Epithelial cell of esophagus (primary cell): ENCODE results near the gene P3H2.

ENCODE experiments used
- DNase-seq: peaks from one replicate; pipeline ENCODE4 v3.0.0; 2010; ENCODE audit warnings: low read depth
- H3K4me3 ChIP-seq: 2 replicates; pipeline ENCODE4 v1.5.1; 2011; ENCODE audit warnings: mild to moderate bottlenecking, low read length, control low read depth
- CTCF ChIP-seq: IDR thresholded peaks from 2 replicates; pipeline ENCODE4 v1.5.1; 2011; ENCODE audit warnings: low read depth, mild to moderate bottlenecking, low read length, control low read depth, inconsistent platforms; ENCODE audit not compliant: insufficient read depth; ENCODE audit errors: missing control alignments

Gene P3H2

GRCh38 chr3:190055773-190056172 is 64.9 kb downstream of the P3H2 start:
- H3K4me3 ChIP-seq = no peak overlapping the region
- DNase-seq = no peak
- TF ChIP-seq CTCF = no peak

GRCh38 chr3:190053919-190054672 is 66.6 kb downstream of the P3H2 start:
- DNase-seq = peak; percentile 66
- TF ChIP-seq CTCF = peak; percentile 24
- no peak overlapping the region for H3K4me3 ChIP-seq

- TF ChIP-seq CTCF = no peak
Observed at GRCh38 chr3:190051641-190052040, 69.1 kb downstream of the P3H2 start.

GRCh38 chr3:190048932-190049441 is 71.7 kb downstream of the P3H2 start:
- peak; percentile 61 for DNase-seq
- no peak for TF ChIP-seq CTCF
- H3K4me3 ChIP-seq = no peak overlapping the region

More at GRCh38 chr3:190051641-190052040, 69.1 kb downstream of the P3H2 start:
- DNase-seq = no peak
- H3K4me3 ChIP-seq = no peak overlapping the region

GRCh38 chr3:190044974-190045373 is 75.7 kb downstream of the P3H2 start:
- H3K4me3 ChIP-seq = no peak overlapping the region
- no peak for TF ChIP-seq CTCF

GRCh38 chr3:190044142-190044541 is 76.6 kb downstream of the P3H2 start:
- no peak for TF ChIP-seq CTCF
- peak; percentile 51 for DNase-seq

More at GRCh38 chr3:190044974-190045373, 75.7 kb downstream of the P3H2 start:
- no peak for DNase-seq

GRCh38 chr3:190043741-190044140 is 77.0 kb downstream of the P3H2 start:
- no peak for DNase-seq

More at GRCh38 chr3:190044142-190044541, 76.6 kb downstream of the P3H2 start:
- H3K4me3 ChIP-seq = no peak overlapping the region

More at GRCh38 chr3:190043741-190044140, 77.0 kb downstream of the P3H2 start:
- H3K4me3 ChIP-seq = no peak overlapping the region
- no peak for TF ChIP-seq CTCF
